ENCODE measurements around the gene CDK11B. TPM values are rescaled to one million over a fixed set of nuclear protein-coding genes. Genes with fewer than 3 reads are reported as not detected.
"Not testable (repeated sequence)": the region's sequence is repeated elsewhere in the genome, so short reads cannot be mapped to it uniquely, and the experiment has no call there.

CDK11B gene
- total RNA-seq, 1 donor from 2014 or later, result 71.0 TPM

DNA sequence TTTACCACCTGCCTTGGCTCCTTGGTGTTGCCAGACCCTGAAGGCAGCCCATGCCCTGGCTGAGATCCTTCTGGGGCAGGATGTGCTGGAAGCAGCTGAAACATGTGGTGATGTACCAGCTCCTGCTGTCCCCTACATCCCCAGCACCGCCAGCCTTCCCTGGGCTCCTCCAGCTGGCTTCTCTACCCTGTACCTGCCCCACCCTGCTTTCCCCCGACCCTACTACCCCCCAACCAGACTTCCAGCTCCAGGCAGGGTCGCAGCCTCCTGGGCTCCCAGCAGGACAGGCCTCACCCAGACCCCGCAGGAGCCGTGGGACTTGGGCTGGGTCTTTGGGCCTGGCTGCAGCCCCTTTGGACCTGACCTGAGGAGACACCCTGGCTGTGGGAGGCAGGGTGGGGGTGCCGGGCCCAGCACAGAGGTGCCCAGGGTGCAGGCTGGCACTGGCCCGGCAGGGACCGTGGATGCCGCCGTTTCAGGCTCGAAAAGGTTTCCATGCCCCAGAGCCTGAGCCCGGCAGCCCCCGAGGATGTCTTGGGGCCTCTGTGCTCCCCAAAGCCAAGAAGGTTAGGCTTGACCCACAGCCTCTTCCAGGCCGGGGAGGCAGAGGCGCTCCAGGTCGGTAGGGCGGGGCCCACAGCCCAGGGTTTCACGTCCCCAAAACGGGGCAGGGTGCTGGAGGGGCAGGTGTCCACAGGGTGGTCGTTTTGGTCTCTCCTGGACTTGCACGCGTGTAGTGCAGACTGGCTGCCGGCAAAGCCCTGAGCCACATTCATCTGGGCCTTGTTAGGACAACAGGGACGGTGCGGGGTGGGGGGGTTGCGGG is 38.8 kb upstream of the CDK11B start:
- not testable (repeated sequence) for H3K4me3 Mint-ChIP-seq (ENCODE audit: unreplicated experiment); H3K36me3 Mint-ChIP-seq (ENCODE audit: low read depth, unreplicated experiment); H3K4me1 Mint-ChIP-seq (ENCODE audit: unreplicated experiment); DNase-seq (ENCODE audit: low spot score); H3K27me3 Mint-ChIP-seq (ENCODE audit: unreplicated experiment); H3K9me3 Mint-ChIP-seq (ENCODE audit: unreplicated experiment); H3K27ac Mint-ChIP-seq (ENCODE audit: unreplicated experiment)

DNA sequence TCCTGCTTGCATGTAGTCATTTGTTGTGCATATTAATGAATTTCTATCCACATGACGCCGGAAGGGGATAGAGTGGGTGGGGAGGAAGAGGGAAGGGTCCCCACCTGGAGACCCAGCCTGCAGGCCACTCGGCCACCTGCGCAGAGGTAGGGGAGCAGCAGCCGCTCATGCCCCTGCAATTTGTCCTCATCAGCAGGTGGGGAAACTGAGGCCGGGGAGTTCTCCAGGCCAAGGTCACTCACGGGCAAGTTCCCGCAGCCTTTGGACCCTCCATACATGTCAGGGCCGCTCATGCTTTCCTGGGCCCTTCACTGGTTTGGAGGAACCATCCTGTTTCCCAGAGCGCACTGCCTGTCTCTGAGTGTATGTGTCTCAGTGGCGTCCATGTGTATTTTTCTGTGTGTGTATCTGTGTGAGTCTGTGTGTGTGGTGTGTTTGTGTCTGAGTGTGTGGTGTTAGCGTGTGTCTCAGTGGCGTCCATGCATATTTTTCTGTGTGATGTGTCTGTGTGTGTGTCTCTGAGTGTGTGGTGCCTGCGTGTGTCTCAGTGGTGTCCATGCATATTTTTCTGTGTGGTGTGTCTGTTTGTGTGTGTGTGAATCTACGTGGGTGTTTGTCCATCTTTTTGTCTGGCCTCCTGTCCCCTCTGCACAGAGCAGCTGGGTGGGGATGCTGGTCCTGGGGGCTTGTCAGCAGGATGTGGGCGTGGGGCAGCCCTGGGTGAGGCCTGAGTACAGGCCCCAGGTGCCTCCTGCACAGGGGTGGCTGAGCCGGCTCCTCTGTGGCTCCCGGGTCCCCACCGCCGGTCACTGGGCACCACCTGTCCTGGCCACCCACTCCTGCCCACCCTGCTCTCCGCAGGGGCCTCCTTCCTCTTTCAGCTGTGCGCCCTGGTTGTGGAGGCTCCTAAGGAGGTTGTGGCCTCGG is 37.9 kb upstream of the CDK11B start:
- peak overlapping the region; percentile 50 for H3K4me3 Mint-ChIP-seq (ENCODE audit: unreplicated experiment)
- not testable (repeated sequence) for H3K27me3 Mint-ChIP-seq (ENCODE audit: unreplicated experiment); H3K36me3 Mint-ChIP-seq (ENCODE audit: low read depth, unreplicated experiment); H3K9me3 Mint-ChIP-seq (ENCODE audit: unreplicated experiment); H3K4me1 Mint-ChIP-seq (ENCODE audit: unreplicated experiment); DNase-seq (ENCODE audit: low spot score)
- peak overlapping the region; percentile 72 for H3K27ac Mint-ChIP-seq (ENCODE audit: unreplicated experiment)

DNA sequence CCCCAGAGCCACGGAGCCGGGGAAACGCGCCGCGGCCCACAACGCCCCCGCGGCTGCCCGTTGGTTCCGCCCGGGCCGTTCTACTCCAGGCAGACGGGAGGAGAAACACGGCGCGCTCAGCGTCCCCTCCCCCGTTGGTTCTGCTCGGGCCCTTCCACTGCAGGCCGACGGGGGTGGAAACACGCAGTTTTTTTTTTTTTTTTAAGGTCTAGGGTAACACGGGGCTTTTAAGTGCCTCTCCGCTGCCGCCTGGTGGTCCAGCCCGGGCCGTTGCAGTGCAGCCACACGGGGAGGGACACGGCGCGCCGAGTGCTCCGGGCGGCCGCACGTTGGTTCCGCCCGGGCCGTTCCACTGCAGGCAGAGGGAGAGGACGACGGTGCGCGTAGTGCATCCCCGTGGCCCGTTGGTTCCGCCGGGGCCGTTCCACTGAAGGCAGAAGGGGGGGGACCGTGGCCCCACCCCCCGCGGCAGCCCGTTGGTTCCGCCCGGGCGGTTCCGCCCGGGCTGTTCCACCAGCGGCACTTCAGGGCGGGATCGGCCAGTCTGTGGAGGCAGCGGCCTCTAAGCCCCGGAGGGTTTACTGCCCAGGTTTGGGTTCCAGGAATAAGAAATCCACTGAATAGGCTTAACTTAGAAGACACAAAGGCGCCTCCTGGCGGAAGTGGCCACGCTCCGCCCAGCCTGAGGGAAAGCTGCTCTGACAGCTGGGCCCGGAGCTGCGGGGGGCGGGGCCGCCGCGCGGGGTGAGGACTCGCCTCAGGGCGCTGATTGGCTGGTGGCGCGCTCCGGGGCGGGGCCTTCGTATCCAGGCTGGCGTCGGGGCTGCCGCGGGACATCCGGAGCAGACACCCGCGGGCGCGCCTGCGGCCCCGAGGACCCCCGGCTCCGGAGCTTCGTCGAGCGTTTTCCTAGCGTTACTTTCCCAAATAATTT is 34.2 kb upstream of the CDK11B start, which contains the start of gene SLC35E2B:
SLC35E2B (minus strand) TSS at position 82 of the 934 bp plus-strand sequence. CDS start 16,096 bp downstream, outside the sequence.
- not testable (repeated sequence) for H3K27ac Mint-ChIP-seq (ENCODE audit: unreplicated experiment)
- peak; percentile 93 for DNase-seq (ENCODE audit: low spot score)

GRCh38 chr1:1692324-1692713 is 33.5 kb upstream of the CDK11B start:
- H3K27ac Mint-ChIP-seq (ENCODE audit: unreplicated experiment); H3K4me3 Mint-ChIP-seq (ENCODE audit: unreplicated experiment); H3K9me3 Mint-ChIP-seq (ENCODE audit: unreplicated experiment); H3K27me3 Mint-ChIP-seq (ENCODE audit: unreplicated experiment); H3K4me1 Mint-ChIP-seq (ENCODE audit: unreplicated experiment); H3K36me3 Mint-ChIP-seq (ENCODE audit: low read depth, unreplicated experiment): not testable (repeated sequence)
- DNase-seq (ENCODE audit: low spot score), result peak; percentile 73

More for the DNA sequence above, 34.2 kb upstream of the CDK11B start, which contains the start of gene SLC35E2B:
- H3K36me3 Mint-ChIP-seq (ENCODE audit: low read depth, unreplicated experiment); H3K9me3 Mint-ChIP-seq (ENCODE audit: unreplicated experiment); H3K27me3 Mint-ChIP-seq (ENCODE audit: unreplicated experiment); H3K4me1 Mint-ChIP-seq (ENCODE audit: unreplicated experiment); H3K4me3 Mint-ChIP-seq (ENCODE audit: unreplicated experiment): not testable (repeated sequence)

DNA sequence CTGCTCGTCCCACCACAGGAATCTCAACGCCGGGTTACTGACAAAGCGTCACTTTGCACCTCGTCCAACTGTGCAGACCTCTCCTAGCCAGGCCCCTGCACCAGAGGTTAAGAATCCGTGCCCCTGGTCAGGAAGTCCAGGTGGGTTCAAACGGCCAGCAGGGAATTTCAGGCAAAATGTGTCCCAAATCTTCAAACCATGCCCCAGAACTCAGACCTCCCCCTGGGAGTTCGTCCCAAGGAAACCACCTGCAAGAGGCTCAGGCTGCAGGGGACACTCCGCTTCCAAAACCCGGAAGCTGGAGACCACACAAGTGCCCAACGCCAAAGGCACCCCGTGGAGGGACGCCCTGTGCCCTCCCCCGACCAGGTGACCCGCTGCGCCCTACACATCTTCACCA is 32.6 kb upstream of the CDK11B start:
- peak; percentile 3 for DNase-seq (ENCODE audit: low spot score)
- H3K27me3 Mint-ChIP-seq (ENCODE audit: unreplicated experiment); H3K27ac Mint-ChIP-seq (ENCODE audit: unreplicated experiment); H3K9me3 Mint-ChIP-seq (ENCODE audit: unreplicated experiment); H3K4me3 Mint-ChIP-seq (ENCODE audit: unreplicated experiment); H3K4me1 Mint-ChIP-seq (ENCODE audit: unreplicated experiment); H3K36me3 Mint-ChIP-seq (ENCODE audit: low read depth, unreplicated experiment): not testable (repeated sequence)

DNA sequence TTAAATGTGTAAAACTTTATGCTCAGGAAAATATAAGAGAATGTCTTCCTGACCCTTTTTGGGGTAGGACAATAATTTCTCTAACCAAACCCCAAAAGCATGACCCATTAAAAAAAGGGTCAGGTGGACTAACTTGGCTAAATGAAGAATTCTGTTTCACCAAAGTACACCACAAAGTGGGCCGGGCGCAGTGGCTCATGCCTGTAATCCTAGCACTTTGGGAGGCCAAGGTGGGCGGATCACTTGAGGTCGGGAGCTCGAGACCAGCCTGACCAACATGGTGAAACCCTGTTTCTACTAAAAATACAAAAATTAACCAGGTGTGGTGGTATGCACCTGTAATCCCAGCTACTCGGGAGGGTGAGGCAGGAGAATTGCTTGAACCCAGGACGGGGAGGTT is 30.7 kb upstream of the CDK11B start:
- not testable (repeated sequence) for H3K27ac Mint-ChIP-seq (ENCODE audit: unreplicated experiment); H3K27me3 Mint-ChIP-seq (ENCODE audit: unreplicated experiment); H3K9me3 Mint-ChIP-seq (ENCODE audit: unreplicated experiment); DNase-seq (ENCODE audit: low spot score); H3K4me3 Mint-ChIP-seq (ENCODE audit: unreplicated experiment)
- peaks cover 11% of the 10 kb centered on the region for H3K36me3 Mint-ChIP-seq (ENCODE audit: low read depth, unreplicated experiment)
- peaks cover 11% of the 10 kb centered on the region for H3K4me1 Mint-ChIP-seq (ENCODE audit: unreplicated experiment)

DNA sequence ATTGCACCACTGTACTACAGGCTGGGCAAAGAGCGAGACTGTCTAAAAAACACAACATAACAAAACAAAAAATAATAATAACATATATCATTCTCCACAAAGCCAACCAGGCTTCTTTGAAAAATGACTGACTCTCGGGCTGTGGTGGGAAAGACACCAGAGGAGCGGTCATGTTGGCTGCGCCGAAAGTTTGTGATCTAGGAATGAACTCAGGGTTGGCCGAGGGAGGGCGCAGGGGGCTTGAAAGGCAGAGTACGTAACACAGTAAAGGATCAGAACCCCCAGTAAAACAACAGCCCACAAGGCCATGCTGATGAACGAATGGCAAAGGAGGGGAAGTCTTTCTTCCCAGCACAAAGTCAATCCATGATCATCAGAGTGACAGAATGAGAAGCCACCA is 29.0 kb upstream of the CDK11B start:
- no peak overlapping the region for H3K27ac Mint-ChIP-seq (ENCODE audit: unreplicated experiment)
- peaks cover 24% of the 10 kb centered on the region for H3K4me1 Mint-ChIP-seq (ENCODE audit: unreplicated experiment)
- peaks cover 2% of the 10 kb centered on the region for H3K27me3 Mint-ChIP-seq (ENCODE audit: unreplicated experiment)
- peak overlapping the region; percentile 66 for H3K4me3 Mint-ChIP-seq (ENCODE audit: unreplicated experiment)
- H3K9me3 Mint-ChIP-seq (ENCODE audit: unreplicated experiment), result no peaks in the 10 kb centered on the region
- DNase-seq (ENCODE audit: low spot score), result no peak
- H3K36me3 Mint-ChIP-seq (ENCODE audit: low read depth, unreplicated experiment), result peaks cover 11% of the 10 kb centered on the region
- no peak for TF ChIP-seq CTCF (IDR thresholded peaks at IDR 0.05; ENCODE audit: unreplicated experiment)
